K562 (cell line): ENCODE results near the gene ODAPH. TPM values are rescaled to one million over a fixed set of nuclear protein-coding genes. Genes with fewer than 3 reads are reported as not detected.

Experiments used
- CTCF ChIP-seq, 3 experiments: IDR thresholded peaks in 2 of 3; conservative IDR thresholded peaks in 1 of 3; 2 replicates each; pipeline ENCODE4 v1.5.1; 2011 to 2012; ENCODE audit warnings: low read length in 3 of 3, mild to moderate bottlenecking in 3 of 3, control low read depth in 2 of 3, improper control_type of control experiment in 1 of 3, inconsistent platforms in 1 of 3, low read depth in 1 of 3, mixed read lengths in 1 of 3, moderate library complexity in 1 of 3; ENCODE audit not compliant: insufficient read depth in 2 of 3
- FOSL1 ChIP-seq: fragments of 200-800 bp; sonication (Bioruptor generic); conservative IDR thresholded peaks from 2 replicates; pipeline ENCODE4 v1.6.1; 2016; ENCODE audit warnings: missing genetic modification characterization, missing compliant biosample characterization
- JUN ChIP-seq, 2 experiments: sonication (generic) in 1 of 2; formaldehyde crosslinking in 1 of 2; IDR thresholded peaks; 2 replicates each; pipeline versions ENCODE4 v1.6.1 to v1.8.0; 2012 to 2022; ENCODE audit warnings: borderline replicate concordance in 2 of 2, mild to moderate bottlenecking in 2 of 2, improper control_type of control experiment in 1 of 2, low read depth in 1 of 2, low read length in 1 of 2, missing genetic modification reagents in 1 of 2
- JUND ChIP-seq, 2 experiments: IDR thresholded peaks; 2 replicates in 1 of 2; 3 replicates in 1 of 2; pipeline ENCODE4 v1.6.1; 2011; ENCODE audit warnings: borderline replicate concordance in 2 of 2, low read depth in 2 of 2, low read length in 2 of 2, improper control_type of control experiment in 1 of 2, missing biosample characterization in 1 of 2, missing genetic modification characterization in 1 of 2, missing genetic modification reagents in 1 of 2
- ZNF583 ChIP-seq: fragments of 250-450 bp; sonication (Bioruptor Pico); IDR thresholded peaks from 2 replicates; pipeline ENCODE4 v1.4.0; 2020
- polyA plus RNA-seq, 8 experiments: library from polyadenylated mRNA; depleted of rRNA in 4 of 8; stranded (reverse) in 5 of 8; unstranded in 3 of 8; fragments of >200 nt; fragmentation: Nextera tagmentation in 2 of 8; fragmentation: Illumina TruSeq in 1 of 8; extraction: Ambion mirVana in 2 of 8; extraction: Trizol in 1 of 8; gene quantifications; 2 replicates each; pipeline versions ENCODE4 v1.2.1 to v1.2.3, GENCODE V29; 2011 to 2014; ENCODE audit warnings: inconsistent platforms in 1 of 8, missing spikeins in 1 of 8
- total RNA-seq, 7 experiments: library from RNA; depleted of rRNA in 6 of 7; stranded (reverse); fragments of >200 nt in 6 of 7; fragmentation: Illumina TruSeq in 2 of 7; extraction: Trizol in 2 of 7; gene quantifications; 2 replicates each; pipeline versions ENCODE4 v1.2.1 to v1.2.3, GENCODE V29; 2011 to 2021; ENCODE audit warnings: low replicate concordance in 1 of 7

ODAPH gene
- total and polyA plus RNA-seq, 9 of the 15 experiments (the other 6 are each of a cell fraction or from before 2014, with no cell fraction given): not detected

GRCh38 chr4:75555294-75556164 lies at the start of gene ODAPH (continued):
- TF ChIP-seq CTCF (IDR thresholded peaks at IDR 0.05 in 2 of 3, conservative IDR thresholded peaks at IDR 0.05 in 1 of 3; ENCODE audit: insufficient read depth in 2 of 3, low read depth in 1 of 3, low read length in 3 of 3): 0 out of 6 replicates have a peak, but pooled peaks of 1 of the 3 experiments have one; percentile 20
- no peak for TF ChIP-seq ZNF583 (CRISPR knock-in tag)
- 0 out of 2 replicates have a peak, but pooled peaks have one; percentile 52 for TF ChIP-seq JUN (IDR thresholded peaks at IDR 0.05; ENCODE audit: borderline replicate concordance, low read depth, low read length)
- no peak for TF ChIP-seq JUN (CRISPR knock-in tag; IDR thresholded peaks at IDR 0.05; ENCODE audit: borderline replicate concordance)
- peak; percentile 77 for TF ChIP-seq JUND (IDR thresholded peaks at IDR 0.05; ENCODE audit: borderline replicate concordance, low read depth, low read length)
- peak; percentile 74; the same call in 1 of the 3 replicates for TF ChIP-seq JUND (tag; IDR thresholded peaks at IDR 0.05; ENCODE audit: borderline replicate concordance, low read depth, low read length)
- peak; percentile 70 for TF ChIP-seq FOSL1 (tag)
